ENCODE data around the gene P2RX6. TPM values are rescaled to one million over a fixed set of nuclear protein-coding genes. Genes with fewer than 3 reads are reported as not detected.
A peak's percentile ranks its signal among the peaks of the same experiment; 100 is the strongest.
"Not testable (repeated sequence)": the region's sequence is repeated elsewhere in the genome, so short reads cannot be mapped to it uniquely, and the experiment has no call there.

The P2RX6 gene
- total RNA-seq, 1 donor from 2014 or later = 3.4 TPM

DNA sequence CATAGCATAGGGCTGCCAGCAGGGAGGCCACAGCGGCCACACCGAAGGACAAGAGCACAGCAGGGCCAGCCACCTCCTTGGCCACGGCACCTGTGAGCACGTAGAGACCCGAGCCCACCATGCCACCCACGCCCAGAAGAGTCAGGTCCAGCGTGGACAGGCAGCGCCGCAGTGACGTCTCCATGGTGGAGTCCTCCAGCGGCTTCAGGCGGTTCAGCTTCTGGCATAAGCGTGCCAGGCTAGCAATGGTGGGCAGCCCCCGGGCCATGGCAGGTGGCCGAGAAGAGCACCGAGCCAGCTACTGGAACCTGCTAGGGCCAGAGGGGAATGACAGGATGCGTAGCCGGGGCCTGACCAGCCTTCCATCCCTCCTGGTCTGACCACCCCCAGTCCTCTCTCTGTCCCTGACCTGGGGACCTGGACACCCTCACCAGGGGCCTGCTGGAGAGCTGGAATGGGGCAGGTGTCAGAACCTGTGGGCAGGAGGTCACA is 16.6 kb downstream of the P2RX6 start:
- DNase-seq (ENCODE audit: low spot score) = no peak

DNA sequence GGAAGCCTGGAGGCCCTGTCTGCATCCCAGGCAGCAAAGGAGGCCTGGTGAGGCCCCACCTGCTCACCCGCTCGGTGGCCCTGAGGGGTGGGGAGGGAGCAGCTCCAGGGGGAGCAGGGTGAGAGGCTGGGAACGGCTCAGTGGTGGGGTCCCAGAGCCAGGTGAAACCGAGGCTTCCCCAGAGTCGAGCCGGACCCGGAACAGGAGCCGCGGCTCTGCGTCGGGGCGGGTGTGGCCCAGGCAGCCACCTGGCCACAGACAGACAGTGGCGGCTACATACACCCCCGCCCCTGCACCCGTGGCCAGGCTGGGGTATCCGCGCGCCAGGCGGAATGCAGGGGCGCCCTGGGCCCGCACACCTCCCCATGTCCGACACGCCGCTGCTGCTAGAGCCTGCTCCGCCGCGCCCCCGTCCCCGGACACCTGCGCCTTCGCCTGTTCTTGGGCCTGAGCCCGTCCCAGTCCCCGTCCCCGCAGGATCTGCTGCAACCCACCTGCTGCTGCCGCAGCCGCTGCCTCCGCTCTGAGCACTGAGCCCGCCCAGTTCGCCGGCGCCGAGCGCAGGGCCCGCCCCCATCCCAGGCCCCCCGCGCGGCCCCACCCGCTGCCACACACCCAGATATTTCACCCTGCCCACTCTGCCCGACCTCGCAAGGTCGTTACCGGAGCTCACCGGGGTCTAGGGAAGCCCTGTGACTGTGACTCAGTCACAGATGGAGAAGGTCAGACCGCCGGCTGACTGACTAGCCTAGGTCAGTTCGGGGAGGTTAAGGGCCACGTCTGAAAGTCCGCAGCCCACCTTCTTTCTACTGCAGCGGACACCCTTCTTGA is 17.3 kb downstream of the P2RX6 start, which contains the start of gene SLC7A4:
TSS of gene SLC7A4 (minus strand) at position 525 of the 831 bp plus-strand sequence. CDS start 749 bp downstream, outside the sequence.
- no peak for DNase-seq (ENCODE audit: low spot score)

DNA sequence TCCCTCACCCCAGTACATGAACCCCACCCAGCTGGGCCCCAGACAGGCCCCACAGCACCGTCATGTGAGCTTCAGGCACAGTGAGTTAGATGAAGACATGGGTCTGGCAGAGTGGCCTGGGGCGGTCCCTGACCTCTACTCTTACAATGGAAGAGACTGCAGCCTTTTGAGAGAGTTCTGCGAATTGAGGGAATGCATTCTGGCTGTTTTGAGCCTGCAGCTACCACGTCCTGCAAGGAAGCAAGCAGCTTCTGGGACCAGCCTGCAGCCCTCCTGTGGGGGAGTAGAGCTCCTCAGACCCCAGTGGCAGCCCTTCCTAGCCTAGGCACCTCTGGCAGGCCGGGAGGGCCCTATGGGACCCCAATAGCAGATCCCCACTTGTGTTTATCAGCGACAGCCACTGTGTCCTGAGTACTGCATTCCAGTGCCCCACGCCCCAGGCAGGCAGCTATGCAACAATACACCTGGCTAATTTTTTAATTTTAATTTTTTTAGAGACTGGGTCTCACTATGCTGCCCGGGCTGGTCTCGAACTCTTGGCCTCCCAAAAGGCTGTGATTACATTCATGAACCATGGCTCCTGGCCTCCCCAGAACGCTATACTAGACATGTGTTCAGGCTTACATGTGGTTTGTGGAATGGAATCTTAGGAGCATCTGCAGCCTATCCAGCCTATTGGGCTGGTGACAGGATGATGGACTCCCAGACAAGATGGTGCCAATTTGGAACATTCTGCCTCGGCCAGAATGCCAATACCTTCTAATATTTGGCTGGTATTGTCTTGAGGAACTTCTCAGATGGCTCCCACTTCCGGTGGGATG is 18.1 kb downstream of the P2RX6 start:
- no peak for DNase-seq (ENCODE audit: low spot score)

DNA sequence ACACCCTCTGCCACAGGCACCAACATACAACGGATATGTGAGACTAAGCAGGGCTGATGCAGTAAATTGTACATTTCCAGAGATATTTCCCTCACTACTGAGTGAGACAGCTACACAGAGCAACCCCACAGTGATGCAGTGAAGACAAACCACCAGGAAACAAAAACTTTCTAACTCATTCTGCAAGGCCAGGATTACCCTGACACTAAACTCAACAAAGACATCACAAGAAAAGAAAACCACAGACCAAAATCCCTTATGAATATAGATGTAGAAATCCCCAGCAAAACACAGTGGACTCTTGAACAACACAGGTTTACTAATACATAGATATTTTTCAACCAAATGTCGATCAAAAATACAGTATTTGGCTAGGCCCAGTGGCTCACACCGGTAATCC is 18.9 kb downstream of the P2RX6 start:
- no peak for DNase-seq (ENCODE audit: low spot score)

DNA sequence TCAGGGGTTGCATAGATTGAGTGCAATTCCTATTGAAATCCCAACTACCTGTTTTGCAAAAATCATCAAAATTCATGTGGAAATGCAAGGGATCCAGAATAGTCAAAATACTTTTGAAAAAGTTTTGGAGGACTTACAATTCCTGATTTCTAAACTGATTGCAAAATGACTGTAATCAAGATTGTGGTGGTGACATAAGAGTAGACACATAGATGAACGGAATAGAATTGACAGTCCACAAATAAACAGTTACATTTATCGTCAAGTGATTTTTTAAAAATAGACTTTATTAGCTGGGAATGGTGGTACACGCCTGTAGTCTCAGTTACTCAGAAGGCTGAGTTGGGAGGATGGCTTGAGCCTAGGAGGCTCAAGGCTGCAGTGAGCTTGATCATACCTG is 20.0 kb downstream of the P2RX6 start:
- no peak for DNase-seq (ENCODE audit: low spot score)

DNA sequence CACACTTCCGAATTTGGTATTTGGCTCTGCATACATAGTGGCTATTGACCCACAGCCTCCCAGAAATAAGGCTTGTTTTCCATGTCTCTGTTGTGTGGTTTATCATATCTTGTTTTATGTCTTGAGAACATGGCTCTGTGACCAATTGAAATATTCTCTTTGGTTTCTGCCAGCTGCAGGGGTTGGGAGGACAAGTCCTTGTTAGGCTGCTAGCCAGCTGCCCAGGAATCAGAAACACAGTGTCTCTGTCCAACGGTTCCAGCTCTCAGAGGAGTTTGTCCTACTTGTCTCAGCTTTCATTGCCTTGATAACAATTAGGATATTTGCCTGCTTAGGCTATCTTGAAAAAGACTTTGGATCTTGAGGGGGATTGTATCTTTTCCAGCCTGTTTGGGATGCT is 23.4 kb downstream of the P2RX6 start:
- DNase-seq (ENCODE audit: low spot score) = peak; percentile 64

DNA sequence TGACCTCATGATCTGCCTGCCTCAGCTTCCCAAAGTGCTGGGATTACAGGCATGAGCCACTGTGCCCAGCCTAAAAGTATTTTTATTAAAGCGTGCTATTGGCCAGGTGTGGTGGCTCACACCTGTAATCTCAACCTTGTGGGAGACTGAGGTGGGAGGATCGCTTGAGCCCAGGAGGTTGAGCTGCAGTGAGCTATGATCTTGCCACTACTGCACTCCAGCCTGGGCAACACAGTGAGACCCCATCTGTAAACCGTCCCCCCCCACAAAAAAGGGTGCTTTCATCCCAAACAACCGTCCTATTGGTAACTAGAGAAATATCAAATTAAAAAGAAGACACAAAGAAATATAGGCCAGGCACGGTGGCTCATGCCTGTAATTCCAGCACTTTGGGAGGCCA is 24.2 kb downstream of the P2RX6 start:
- DNase-seq (ENCODE audit: low spot score) = not testable (repeated sequence)

DNA sequence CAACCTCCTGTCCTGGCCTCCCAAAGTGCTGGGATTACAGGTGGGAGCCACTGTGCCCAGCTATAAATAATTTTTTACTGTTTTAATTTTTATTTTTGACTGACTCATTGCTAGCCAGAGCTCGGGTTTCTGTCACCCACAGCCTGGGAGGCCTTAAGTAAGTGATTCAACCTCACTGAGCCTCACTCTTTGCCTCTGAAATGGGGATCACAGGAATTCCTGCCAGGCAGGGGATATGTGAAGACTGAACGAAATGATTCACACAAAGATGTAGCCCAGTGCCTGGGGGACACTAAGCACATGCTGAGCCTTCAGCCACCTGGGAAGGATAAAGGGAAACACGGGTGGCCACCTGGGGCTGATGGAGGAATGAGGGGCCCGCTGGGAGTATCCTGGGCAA is 27.0 kb downstream of the P2RX6 start:
- DNase-seq (ENCODE audit: low spot score) = no peak

DNA sequence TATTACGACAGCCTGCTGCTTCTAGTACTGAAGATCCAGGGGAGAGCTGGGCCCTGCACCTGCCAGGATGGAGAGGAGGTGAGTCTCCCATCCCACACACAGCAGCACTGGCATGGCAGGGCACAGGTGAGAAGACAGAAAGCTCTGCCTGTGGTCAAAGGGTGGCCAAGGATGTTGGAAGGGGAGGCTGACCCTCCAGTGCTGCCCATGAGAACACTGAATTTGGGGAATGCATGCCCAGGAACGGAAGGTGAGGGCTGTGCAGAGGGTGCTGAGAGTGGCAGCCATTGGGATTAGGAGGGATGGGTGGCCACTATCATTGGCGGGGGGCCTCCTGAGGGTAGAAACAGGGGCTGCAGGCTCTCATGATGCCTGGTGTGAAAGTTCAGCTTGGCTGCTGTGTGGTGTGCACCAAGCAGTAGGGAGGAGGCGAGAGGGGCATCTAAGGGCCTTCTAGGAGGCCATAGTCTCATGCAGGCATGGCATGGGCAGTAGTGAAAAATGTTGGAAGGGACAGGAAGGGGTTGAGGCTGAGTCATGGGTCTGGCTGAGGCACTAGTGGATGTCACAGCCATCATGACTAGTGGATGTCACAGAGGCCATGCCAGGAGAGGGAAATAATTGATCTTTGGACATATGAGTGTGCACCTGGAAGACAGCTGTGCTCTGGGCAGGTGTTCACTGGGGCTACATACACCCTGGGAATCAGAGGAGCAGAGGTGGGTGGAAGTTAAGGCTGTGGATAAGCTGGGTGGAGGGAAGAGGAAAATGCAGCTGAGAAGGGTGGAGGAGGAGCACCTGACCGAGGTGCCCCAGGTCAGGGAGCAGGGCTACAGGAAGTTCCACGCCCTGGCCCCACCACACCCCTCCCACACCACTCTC is 28.3 kb downstream of the P2RX6 start:
- DNase-seq (ENCODE audit: low spot score) = no peak

DNA sequence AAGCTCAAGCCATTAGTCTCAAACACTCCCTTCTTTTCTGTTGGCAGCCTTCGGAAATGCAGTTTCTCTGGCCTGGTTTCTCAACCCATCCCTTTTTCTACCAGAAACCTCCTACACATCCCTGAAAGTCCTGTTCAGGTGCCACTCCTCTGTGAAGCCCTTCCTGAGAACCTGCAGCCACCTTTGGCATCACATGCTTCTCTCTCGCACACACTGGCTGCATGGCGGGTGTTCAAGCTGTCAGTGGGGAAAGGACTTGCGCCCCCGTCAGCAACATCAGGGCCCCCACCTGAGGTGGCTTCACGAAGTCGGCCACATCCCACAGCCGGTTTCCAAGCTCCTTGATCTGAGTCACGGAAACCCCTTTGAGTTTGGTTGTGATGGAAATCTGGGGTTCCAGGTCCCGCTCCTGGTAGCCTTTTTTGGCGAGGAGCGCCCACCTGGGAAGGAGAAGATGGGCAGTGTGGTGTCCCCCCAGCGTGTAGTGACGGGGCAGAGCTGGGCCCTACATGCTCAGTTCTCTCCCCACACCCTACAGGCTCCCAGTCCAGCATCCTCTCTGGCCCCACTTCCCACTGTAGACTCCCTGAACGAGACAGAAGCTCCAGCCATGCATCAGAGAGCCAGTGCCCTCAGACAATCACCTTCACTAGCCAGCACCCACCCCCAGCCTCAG is 29.0 kb downstream of the P2RX6 start:
- DNase-seq (ENCODE audit: low spot score) = no peak

DNA sequence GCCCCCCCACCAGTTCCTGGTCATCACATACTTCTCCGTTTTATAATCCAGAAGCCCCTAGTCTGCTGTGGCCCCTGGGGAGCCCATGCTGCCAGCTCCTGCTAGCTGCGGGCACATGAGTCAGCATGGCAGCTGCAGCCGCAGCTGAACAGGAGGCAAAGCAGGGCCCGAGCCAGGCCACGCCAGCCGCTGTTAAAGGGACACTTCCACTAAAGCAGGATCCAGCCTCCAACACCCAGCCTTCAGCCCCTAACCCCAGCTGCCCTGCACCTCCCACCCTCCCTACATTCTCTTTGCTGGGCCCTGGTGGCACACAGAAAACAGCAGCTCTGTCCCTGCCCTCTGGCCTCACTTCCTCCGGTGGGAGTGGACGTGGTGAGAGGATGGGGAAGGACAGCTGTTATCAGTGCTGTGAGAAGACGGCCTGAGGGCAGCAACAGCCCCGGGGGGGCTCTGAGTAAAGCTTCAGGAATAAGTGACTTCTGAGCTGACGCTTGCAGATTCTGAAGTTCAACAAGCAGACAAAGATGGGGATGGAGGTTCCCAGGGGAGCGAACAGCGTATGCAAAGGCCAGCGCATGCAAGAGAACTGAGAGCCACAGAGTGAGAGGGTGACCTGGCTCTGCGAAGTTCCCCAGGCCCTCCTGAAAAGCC is 30.1 kb downstream of the P2RX6 start:
- peak; percentile 53 for DNase-seq (ENCODE audit: low spot score)

DNA sequence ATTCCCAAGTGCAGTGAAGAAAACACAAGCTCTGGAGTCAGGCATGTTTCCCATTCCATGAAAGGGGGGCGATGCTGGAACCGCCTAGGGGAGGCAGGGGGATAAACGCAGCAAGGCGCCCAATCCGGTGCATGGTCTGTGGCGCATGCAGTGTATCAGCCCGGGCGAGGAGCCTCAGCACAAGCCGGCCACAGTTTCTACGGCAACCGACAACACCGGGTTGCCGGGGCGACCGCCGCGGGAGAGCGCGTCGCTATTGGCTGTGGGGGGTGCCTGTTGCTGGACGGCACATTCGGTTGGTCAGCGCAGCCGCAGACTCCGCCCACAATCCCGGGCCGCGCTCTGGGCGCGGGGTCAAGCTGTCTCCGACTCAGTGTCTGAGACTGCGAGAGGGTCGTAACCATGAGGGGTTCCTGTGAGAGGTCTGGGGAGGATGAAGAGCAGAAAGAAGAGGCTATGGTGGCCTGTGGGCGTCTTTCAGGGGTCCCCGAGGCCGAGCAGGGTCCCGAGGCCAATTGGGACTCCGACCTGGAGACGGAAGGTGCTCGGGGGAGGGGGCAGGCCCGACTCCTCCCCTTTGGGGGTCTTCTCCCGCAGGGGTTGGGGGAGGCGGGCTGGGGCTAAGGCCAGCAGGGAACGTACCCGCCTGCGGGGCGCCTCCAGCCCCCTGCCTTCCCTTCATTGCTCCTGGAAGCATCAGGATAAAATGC is 30.8 kb downstream of the P2RX6 start, which contains the start of gene LRRC74B:
TSS of gene LRRC74B (plus strand) at position 362 of the 710 bp plus-strand sequence. CDS start at position 403, 41 bp downstream.
- DNase-seq (ENCODE audit: low spot score) = peak; percentile 92

DNA sequence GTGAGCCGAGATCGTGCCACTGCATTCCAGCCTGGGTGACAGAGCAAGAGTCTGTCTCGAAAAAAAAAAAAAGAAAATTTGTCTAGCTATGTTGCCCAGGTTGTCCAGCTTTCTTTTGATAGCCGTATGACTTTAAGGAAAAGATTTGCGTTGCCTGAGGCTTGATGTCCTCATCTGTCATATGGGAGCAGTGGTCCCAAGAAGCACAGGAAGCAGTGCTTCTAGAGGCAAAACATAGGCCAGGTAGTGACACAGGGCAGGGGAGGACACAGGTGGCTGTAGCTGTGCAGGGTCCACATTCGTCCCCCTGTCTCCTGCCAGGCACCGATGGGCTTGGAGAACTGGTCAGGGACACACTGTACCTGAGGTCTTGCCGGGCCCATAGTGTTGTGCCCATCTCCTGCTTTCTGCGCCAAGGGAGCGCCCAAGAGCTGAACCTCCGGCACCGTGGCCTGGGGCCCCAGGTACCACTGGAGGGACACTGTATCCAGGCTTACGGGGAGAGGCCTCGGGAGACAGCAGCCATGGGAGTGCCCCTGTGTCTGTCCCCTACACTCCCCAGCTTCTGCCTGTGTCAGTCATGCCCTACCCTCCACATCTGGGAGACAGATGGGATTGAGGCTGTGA is 32.2 kb downstream of the P2RX6 start:
- DNase-seq (ENCODE audit: low spot score) = no peak

DNA sequence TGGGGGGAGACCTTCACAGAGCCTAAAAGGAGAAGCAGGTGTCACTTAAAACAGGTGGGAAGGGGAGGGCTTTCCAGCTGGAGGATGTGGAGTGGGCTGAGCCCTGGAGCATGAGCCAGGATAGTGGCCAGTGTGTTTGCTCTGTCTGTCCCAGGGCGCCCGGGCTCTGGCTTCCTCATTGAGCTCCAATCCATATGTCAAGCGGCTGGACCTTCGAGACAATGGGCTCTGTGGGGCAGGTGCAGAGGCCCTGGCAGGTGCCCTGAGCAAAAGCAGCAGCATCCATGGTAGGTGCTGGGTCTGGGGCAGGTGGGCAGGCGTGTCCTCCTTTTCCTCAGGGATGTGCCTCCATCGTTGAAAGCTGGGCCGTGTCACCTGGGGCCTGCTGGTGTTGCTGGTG is 32.8 kb downstream of the P2RX6 start:
- no peak for DNase-seq (ENCODE audit: low spot score)

DNA sequence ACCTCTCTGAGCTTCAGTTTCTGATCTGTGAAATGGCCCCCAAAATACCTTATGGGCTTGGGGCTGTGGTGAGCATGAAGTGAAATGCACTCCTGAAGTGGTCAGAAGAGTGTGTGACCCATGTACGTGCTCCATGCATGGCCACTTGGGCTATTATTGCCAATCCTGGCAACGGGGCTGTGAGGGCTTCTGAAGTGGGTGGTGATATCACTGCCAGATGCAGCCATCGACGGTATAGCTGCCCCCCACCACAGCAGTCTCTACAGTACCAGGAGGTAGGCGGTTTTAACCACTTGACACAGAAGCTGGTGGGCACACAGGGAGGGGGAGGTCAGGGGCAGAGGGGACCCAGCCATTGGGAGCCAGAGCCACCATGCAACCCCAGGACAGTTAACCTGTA is 33.5 kb downstream of the P2RX6 start:
- not testable (repeated sequence) for DNase-seq (ENCODE audit: low spot score)

DNA sequence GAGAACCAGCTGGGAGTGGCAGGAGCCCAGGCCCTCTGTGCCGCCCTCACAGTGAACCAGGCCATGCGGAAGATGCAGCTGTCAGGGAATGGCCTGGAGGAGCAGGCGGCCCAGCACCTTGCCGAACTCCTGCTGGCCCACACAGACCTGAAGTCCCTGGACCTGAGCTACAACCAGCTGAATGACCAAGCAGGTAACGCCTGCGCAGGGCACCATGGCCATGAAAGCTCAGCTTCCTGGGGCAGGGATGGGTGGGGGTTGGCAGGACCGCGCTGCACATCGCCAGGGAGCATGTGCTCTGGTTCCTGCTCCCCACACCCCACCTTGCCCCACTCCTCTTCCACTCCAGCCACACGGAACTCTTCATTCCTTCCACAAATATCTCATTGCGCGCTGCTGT is 34.0 kb downstream of the P2RX6 start:
- DNase-seq (ENCODE audit: low spot score) = not testable (repeated sequence)

DNA sequence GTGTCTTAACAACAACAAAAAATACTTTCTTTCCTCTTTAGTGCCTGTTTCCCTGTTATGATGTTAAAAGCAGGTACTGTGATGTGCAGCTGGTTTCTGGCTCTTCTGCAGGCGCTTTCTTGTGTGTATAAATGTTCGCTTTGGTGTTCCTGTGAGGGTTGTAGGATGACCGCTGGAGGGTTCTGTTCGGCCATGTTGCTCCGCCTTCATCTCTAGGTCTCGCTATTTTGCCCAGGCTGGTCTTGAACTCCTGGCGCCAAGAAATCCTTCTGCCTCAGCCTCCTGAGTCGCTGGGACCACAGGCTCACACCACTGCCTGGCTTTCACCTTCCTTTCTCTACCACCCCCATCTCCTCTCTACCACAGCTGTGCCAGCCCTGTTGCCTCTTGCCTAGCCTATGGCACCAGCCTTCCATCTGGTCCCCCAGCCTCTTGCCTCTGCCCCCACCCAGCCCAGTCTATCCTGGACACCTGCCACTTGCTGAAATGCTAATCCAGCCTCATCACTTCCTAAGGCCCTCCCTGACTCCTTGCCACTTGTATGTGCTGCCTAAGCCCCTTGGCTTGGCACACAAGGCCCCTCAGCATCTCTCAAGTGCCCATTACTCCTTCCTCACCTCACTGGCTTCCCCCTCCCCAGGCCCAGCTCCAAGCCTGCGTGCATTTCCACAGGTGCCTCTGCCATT is 36.3 kb downstream of the P2RX6 start:
- no peak for DNase-seq (ENCODE audit: low spot score)

DNA sequence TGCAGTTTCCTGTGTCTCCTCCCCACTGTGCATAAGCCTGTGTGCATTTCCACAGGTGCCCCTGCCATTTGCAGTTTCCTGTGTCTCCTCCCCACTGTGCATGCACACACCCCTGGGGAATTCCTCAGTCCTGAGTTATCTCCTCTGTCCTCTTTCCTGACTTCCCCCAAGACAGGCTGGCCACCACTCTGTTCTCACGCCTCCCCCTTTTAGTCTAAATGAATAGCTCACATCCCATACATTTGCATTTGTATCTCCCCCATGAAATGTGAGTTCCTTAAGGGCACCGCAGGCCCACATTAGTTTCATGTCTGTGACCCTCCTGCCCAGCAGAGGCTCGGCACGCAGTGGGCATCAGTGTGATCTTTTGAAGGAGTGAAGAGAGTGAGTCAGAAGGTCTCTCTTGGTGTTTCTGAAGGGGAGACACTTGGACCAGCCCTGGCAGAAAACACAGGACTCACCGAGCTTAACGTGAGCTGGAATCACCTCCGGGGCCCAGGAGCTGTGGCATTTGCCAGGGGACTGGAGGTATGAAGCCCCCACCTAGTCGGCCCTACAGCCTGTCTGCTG is 37.0 kb downstream of the P2RX6 start:
- DNase-seq (ENCODE audit: low spot score) = no peak

All from umbilical cord (tissue), 2 donors.